Adrenal gland (tissue), 12 donors: ENCODE data around the gene SPATS2. TPM values are rescaled to one million over a fixed set of nuclear protein-coding genes. Genes with fewer than 3 reads are reported as not detected.
A peak's percentile ranks its signal among the peaks of the same experiment; 100 is the strongest.

ENCODE experiments used
- DNase-seq, 7 donors: peaks; one replicate each; pipeline ENCODE4 v3.0.0-alpha.2; 2019 to 2020
- H3K27ac ChIP-seq, 5 donors: fragments of 200-600 bp; sonication (generic) in 4 of 5; 1 replicate in 3 of 5; 2 replicates in 2 of 5; pipeline versions ENCODE4 v1.5.1 to v1.8.0; 2016 to 2020; ENCODE audit warnings: mild to moderate bottlenecking in 1 of 5
- H3K27me3 ChIP-seq: fragments of 200-600 bp; 2 replicates; pipeline ENCODE4 v1.8.0; 2021
- H3K36me3 ChIP-seq, 2 donors: fragments of 200-600 bp; replicated peaks in 1 of 2; 1 replicate in 1 of 2; 2 replicates in 1 of 2; pipeline versions ENCODE4 v1.5.1 to v1.8.0; 2018 to 2022
- H3K4me1 ChIP-seq, 2 donors: fragments of 200-600 bp; replicated peaks in 1 of 2; 1 replicate in 1 of 2; 2 replicates in 1 of 2; pipeline versions ENCODE4 v1.5.1 to v1.8.0; 2018 to 2021
- H3K4me3 ChIP-seq, 4 donors: fragments of 200-600 bp; sonication (generic) in 3 of 4; one replicate each; pipeline ENCODE4 v1.5.1; 2016 to 2018
- H3K9me3 ChIP-seq, 3 donors: fragments of 200-600 bp; sonication (generic) in 1 of 3; replicated peaks in 1 of 3; 1 replicate in 2 of 3; 2 replicates in 1 of 3; pipeline versions ENCODE4 v1.5.1 to v1.8.0; 2016 to 2021
- POLR2A ChIP-seq, 2 donors: fragments of 450-650 bp; IDR thresholded peaks; one replicate each; pipeline ENCODE4 v1.6.1; 2017; ENCODE audit warnings: antibody characterized with exemption in 2 of 2, mild to moderate bottlenecking in 2 of 2, moderate library complexity in 1 of 2
- WGBS, 4 donors: extraction: QIAGEN DNeasy Blood & Tissue Kit in 2 of 4; methylation state at CpG; one replicate each; pipeline versions ENCODE4 v1.1.5 to v1.1.7; 2013 to 2017; 5-methylcytosine and 5-hydroxymethylcytosine counted together
- intact Hi-C, 2 donors: fragments of 100-400 bp; cut with DNase I; formaldehyde crosslinking; loops; one replicate each; pipeline versions ENCODE4 v1.14.1 to v1.15.0; 2022 to 2023
- polyA plus RNA-seq, 3 donors: library from polyadenylated mRNA; stranded (reverse); fragments of 200-250 nt in 2 of 3; fragments of 350-450 nt in 1 of 3; fragmentation: Illumina TruSeq in 1 of 3; extraction: RNeasy Lipid Tissue Mini Kit (QIAGEN cat#74804) in 1 of 3; gene quantifications; one replicate each; pipeline ENCODE4 v1.2.3, GENCODE V29; 2013 to 2014
- total RNA-seq, 9 donors: library from RNA; depleted of rRNA in 4 of 9; stranded (reverse); fragments of >200 nt in 4 of 9; fragments of 120-200 nt in 1 of 9; fragmentation: NEBNext Ultra II Directional in 1 of 9; extraction: Animal tissue kit (Norgen Biotek cat#: 25700) in 1 of 9; gene quantifications; one replicate each; pipeline versions ENCODE4 v1.1.0 to v1.2.4, GENCODE V29; 2013 to 2023
- TF ChIP-seq, protein P1 (sequence below), 6 experiments: fragments of 450-650 bp in 4 of 6; fragments of 200-600 bp in 2 of 6; sonication (generic) in 1 of 6; IDR thresholded peaks; 1 replicate in 5 of 6; 2 replicates in 1 of 6; pipeline versions ENCODE4 v1.5.1 to v1.8.0; 2016 to 2021; ENCODE audit warnings: antibody characterized with exemption in 6 of 6, mild to moderate bottlenecking in 2 of 6, moderate library complexity in 1 of 6
- donor health status: healthy with polysubstance abuse.
- donor health status: Bipolar disorder and iron deficiency.
- donor health status: DM: yes; HTN: yes; CAD: no.
- donor health status: DM: no; HTN: no; CAD: no.
- donor health status: DM: no; HTN: no; CAD: no.
- donor health status: DM: yes; HTN: yes; CAD: no.

Gene SPATS2
- total and polyA plus RNA-seq, 12 donors, result 4.9 to 23.1 (median 15.1) TPM

DNA sequence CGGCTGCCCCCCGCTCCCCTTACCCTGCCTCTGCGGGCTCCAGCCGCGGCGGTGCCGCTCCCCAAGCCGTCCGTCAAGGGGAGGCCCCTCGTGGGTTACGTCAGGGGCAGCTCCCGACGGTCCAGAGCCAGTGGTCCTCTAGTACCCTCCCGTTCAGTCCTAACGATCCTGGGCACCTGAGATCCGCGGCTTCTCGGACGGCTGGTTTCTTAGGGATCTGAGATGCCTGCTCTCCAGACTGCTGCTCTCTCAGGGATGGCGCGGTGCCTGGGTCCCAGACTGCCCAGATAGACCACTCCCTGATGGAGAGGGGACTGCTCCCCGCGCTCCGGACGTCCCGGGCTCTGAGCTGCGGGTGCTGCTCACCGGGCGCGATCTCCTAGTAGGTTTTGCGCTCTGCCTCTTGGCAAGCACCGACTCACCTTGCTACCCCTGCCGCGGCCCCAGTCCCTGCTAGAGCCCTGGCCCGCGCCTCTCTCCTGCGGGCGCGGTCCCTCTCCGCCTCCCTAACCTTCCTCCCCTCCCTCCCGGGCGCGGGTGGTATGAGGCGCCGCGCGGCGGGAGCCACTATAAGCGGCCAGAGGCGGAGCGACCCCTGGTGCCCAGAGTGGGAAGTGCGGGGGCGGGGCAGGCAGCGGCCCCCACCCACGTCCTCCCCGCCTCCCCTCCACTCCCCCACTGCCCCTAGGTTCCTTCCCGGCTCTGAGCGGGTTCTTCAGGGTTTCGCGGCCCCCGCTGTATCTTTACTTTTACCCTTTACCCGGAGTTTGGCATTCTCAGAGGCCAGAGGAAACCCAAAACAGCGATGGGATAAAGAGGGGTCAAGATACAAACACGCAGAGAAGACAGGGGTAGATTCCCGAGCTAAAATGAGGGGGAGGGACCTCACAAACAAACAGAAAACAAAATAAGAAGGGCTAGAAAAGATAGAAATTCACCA, 30.3 kb upstream of the SPATS2 start, which contains the start of gene C1QL4:
Gene C1QL4, minus strand, starts transcription at position 544 of the 940 bp plus-strand sequence. CDS start 711 bp downstream, outside the sequence.
- H3K36me3 ChIP-seq, result no peaks in the 10 kb centered on the region
- intact Hi-C loops, result no loop called here

DNA sequence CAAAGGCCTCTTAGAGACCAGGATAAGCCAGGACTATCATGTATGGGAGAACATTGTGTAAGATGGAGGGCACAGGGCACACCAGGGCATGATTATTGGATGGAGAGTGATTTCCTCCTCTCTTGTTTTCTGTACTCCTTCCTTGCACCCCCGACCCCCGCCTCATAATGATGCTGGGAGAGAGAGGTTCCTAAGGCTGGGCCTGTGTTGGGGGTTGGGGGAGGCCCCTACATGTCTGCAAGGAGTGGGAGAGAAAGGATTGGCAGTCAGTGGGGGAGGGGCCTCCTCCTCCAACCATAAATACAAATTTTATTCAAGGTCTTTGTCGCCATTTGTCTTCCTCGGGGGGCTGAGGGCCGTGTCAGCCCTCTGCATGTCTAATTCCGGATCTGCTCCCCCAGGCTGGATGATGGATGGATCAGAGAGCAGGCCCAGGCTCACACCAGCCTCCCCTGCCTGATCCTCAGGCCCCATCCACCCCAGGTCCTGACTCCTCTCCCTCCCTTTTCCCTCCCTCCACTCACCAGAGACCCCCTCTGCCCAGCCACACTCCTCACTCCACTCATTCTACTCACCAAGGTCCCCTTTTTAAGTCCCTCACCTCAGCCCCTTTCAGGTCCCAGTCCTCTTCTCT, 28.3 kb upstream of the SPATS2 start:
- Histone ChIP-seq H3K4me3 (no peak overlapping the region), H3K27me3 (peaks cover 29% of the 10 kb centered on the region), H3K27ac (no peak overlapping the region), H3K9me3 (no peaks in the 10 kb centered on the region), H3K36me3 (no peaks in the 10 kb centered on the region), H3K4me1 (peaks cover 14 to 30% of the 10 kb centered on the region in 2 donors)
- peak in 1 of 7 donors; percentile 16 for DNase-seq
- TF ChIP-seq, protein P1, sequence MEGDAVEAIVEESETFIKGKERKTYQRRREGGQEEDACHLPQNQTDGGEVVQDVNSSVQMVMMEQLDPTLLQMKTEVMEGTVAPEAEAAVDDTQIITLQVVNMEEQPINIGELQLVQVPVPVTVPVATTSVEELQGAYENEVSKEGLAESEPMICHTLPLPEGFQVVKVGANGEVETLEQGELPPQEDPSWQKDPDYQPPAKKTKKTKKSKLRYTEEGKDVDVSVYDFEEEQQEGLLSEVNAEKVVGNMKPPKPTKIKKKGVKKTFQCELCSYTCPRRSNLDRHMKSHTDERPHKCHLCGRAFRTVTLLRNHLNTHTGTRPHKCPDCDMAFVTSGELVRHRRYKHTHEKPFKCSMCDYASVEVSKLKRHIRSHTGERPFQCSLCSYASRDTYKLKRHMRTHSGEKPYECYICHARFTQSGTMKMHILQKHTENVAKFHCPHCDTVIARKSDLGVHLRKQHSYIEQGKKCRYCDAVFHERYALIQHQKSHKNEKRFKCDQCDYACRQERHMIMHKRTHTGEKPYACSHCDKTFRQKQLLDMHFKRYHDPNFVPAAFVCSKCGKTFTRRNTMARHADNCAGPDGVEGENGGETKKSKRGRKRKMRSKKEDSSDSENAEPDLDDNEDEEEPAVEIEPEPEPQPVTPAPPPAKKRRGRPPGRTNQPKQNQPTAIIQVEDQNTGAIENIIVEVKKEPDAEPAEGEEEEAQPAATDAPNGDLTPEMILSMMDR (IDR thresholded peaks at IDR 0.05), result no peak
- no peak for TF ChIP-seq POLR2A (IDR thresholded peaks at IDR 0.05)
- intact Hi-C loops, result no loop called here
- WGBS, 4 donors, result 54 to 68% (median 62%) methylated on average over 6 of the region's 6 CpGs

More for the DNA sequence above, 30.3 kb upstream of the SPATS2 start, which contains the start of gene C1QL4:
- H3K4me3 ChIP-seq, result peak within 1 kb of the TSS in 1 of 4 donors; percentile 40
- WGBS, 4 donors, result 1 to 7% (median 3%) methylated on average over 13 to 65 of the region's 65 CpGs
- H3K4me1 ChIP-seq, result peaks cover 5 to 13% of the 10 kb centered on the region in 2 donors
- peaks cover 34% of the 10 kb centered on the region for H3K27me3 ChIP-seq
- H3K9me3 ChIP-seq, result no peaks in the 10 kb centered on the region
- no peak for TF ChIP-seq POLR2A (IDR thresholded peaks at IDR 0.05)
- TF ChIP-seq, protein P1 (IDR thresholded peaks at IDR 0.05), result peak; percentile 53 to 98 (median 70)
- DNase-seq, result peak; percentile 72 to 88 (median 82)
- H3K27ac ChIP-seq, result no peak within 1 kb of the TSS

DNA sequence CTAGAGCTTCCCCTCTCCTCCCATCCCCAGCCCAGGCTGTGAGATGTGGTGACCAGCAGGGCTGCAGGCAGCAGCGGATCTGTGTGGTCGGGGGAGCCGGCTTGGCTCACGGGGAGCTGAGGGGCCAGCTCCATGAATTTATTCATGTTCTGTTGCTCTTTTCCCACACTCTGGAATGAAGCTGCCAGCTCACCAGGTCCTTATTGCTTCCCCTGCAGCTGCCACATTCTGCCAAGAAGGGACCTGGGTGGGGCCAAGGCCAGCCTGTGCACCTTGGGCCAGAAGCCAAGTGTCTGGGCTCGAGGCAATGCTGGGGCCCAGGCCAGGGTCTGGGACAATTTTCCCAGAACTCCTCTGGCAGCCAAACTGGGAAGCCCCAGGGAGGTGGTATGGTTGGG, 27.8 kb upstream of the SPATS2 start:
- H3K4me1 ChIP-seq, result peaks cover 14 to 32% of the 10 kb centered on the region in 2 donors
- H3K27ac ChIP-seq, result no peak overlapping the region
- H3K9me3 ChIP-seq, result no peaks in the 10 kb centered on the region
- no peaks in the 10 kb centered on the region for H3K36me3 ChIP-seq
- intact Hi-C loops, result no loop called here
- H3K27me3 ChIP-seq, result peaks cover 24% of the 10 kb centered on the region
- no peak overlapping the region for H3K4me3 ChIP-seq
- DNase-seq, result peak in 4 of 7 donors; percentile 30 to 60 (median 48)
- WGBS, 4 donors, result 32 to 47% (median 34%) methylated on average over 5 of the region's 5 CpGs
- TF ChIP-seq, protein P1 (IDR thresholded peaks at IDR 0.05), result no peak
- TF ChIP-seq POLR2A (IDR thresholded peaks at IDR 0.05), result no peak
